HL-60/S4 (cell line): ENCODE measurements around the gene TRAPPC10.

ENCODE experiments used
- in situ Hi-C: fragments of 300-500 bp; cut with MboI; formaldehyde crosslinking; loops from 2 replicates; pipeline ENCODE4 v1.14.3; 2022; ENCODE audit warnings: low sequenced_read_pairs

The TRAPPC10 gene

GRCh38 chr21:44063151-44063912, 51.2 kb downstream of the TRAPPC10 start:
- in situ Hi-C loops = no loop called here

- in situ Hi-C loops = no loop called here
These were observed 52.8 kb downstream of the TRAPPC10 start for GRCh38 chr21:44064852-44065403.

- in situ Hi-C loops = no loop called here
These were observed 53.3 kb downstream of the TRAPPC10 start for GRCh38 chr21:44065428-44065827.

GRCh38 chr21:44066116-44066515, 54.0 kb downstream of the TRAPPC10 start:
- in situ Hi-C loops = no loop called here

GRCh38 chr21:44067011-44067839, 55.1 kb downstream of the TRAPPC10 start:
- in situ Hi-C loops = no loop called here

GRCh38 chr21:44070391-44070790, 58.3 kb downstream of the TRAPPC10 start:
- in situ Hi-C loops = no loop called here

- in situ Hi-C loops = no loop called here
These were observed 59.4 kb downstream of the TRAPPC10 start for GRCh38 chr21:44071359-44072104.

- in situ Hi-C loops = no loop called here
These were observed 60.0 kb downstream of the TRAPPC10 start for GRCh38 chr21:44072111-44072510.

- in situ Hi-C loops = no loop called here
These were observed 62.3 kb downstream of the TRAPPC10 start for GRCh38 chr21:44074315-44074958.

GRCh38 chr21:44076316-44076715, 64.2 kb downstream of the TRAPPC10 start:
- in situ Hi-C loops = no loop called here

- in situ Hi-C loops = no loop called here
These were observed 66.4 kb downstream of the TRAPPC10 start for GRCh38 chr21:44078411-44078981.

- in situ Hi-C loops = no loop called here
These were observed 67.3 kb downstream of the TRAPPC10 start for GRCh38 chr21:44079446-44079845.

GRCh38 chr21:44079846-44080245, 67.7 kb downstream of the TRAPPC10 start:
- in situ Hi-C loops = no loop called here

GRCh38 chr21:44082648-44083440, 70.7 kb downstream of the TRAPPC10 start:
- in situ Hi-C loops = no loop called here

GRCh38 chr21:44083631-44084291, 71.7 kb downstream of the TRAPPC10 start:
- in situ Hi-C loops = no loop called here

GRCh38 chr21:44084496-44085241, 72.6 kb downstream of the TRAPPC10 start:
- in situ Hi-C loops = no loop called here

- in situ Hi-C loops = no loop called here
These were observed 73.6 kb downstream of the TRAPPC10 start for GRCh38 chr21:44085491-44086321.
